GM12878 (cell line): ENCODE measurements around the gene ZCCHC2. TPM values are rescaled to one million over a fixed set of nuclear protein-coding genes. Genes with fewer than 3 reads are reported as not detected.

ENCODE experiments used
- ATAC-seq: fragments of 200-7000 bp; cut with Tn5 transposase; 3 replicates; pipeline ENCODE4 v1.9.1; 2020; ENCODE audit warnings: mild to moderate bottlenecking, moderate library complexity
- BruUV-seq: library from RNA; stranded (reverse); fragments of 400-500 nt; replicated peaks from 2 replicates; lab custom pipeline; 2021; lab: Mats Ljungman, UMichigan
- CTCF ChIA-PET: fragments of 300-600 bp; sonication (Branson Sonifier 250); formaldehyde crosslinking; extraction: SDS; loops from one replicate; lab custom pipeline; 2021; ENCODE audit warnings: inconsistent platforms; lab: Yijun Ruan, JAX
- POLR2A ChIA-PET: fragments of 350-600 bp; formaldehyde crosslinking; extraction: SDS; loops from one replicate; lab custom pipeline; 2021; ENCODE audit warnings: inconsistent platforms; lab: Charles Lee
- RAD21 ChIA-PET: fragments of 300-600 bp; sonication (Branson Sonifier 250); formaldehyde crosslinking; loops from one replicate; lab custom pipeline; 2023; ENCODE audit warnings: antibody characterized with exemption; ENCODE audit not compliant: unreplicated experiment; lab: Charles Lee
- SMC1A ChIA-PET: fragments of 300-600 bp; sonication (Branson Sonifier 250); formaldehyde crosslinking; loops from one replicate; lab custom pipeline; 2023; ENCODE audit not compliant: unreplicated experiment, uncharacterized antibody; lab: Charles Lee
- DNase-seq: peaks from one replicate; pipeline ENCODE4 v3.0.0-alpha.2; 2011; ENCODE audit warnings: low read depth, low spot score
- FAIRE-seq: peaks from 3 replicates; lab custom pipeline; 2011; peaks lifted over from hg19 to GRCh38; lab: Jason Lieb, UNC
- H2AFZ ChIP-seq: 2 replicates; pipeline ENCODE4 v1.6.0; 2011; ENCODE audit warnings: low read depth, low read length, control low read depth; ENCODE audit not compliant: control insufficient read depth
- H3K27ac ChIP-seq: 2 replicates; pipeline ENCODE4 v1.5.1; 2011; ENCODE audit warnings: control low read depth; ENCODE audit not compliant: control insufficient read depth, insufficient read depth
- H3K27me3 ChIP-seq, 2 experiments: replicated peaks in 1 of 2; 2 replicates each; pipeline versions ENCODE4 v1.6.0 to v1.6.1; 2011; ENCODE audit warnings: low read length in 1 of 2; ENCODE audit not compliant: control insufficient read depth in 2 of 2, insufficient read depth in 2 of 2
- H3K36me3 ChIP-seq, 2 experiments: 2 replicates each; pipeline ENCODE4 v1.5.1; 2011; ENCODE audit warnings: low read length in 1 of 2; ENCODE audit not compliant: control insufficient read depth in 2 of 2, insufficient read depth in 2 of 2
- H3K4me1 ChIP-seq: 2 replicates; pipeline ENCODE4 v1.6.1; 2011; ENCODE audit warnings: mild to moderate bottlenecking, low read length, moderate library complexity, mixed read lengths; ENCODE audit not compliant: control insufficient read depth, insufficient read depth
- H3K4me2 ChIP-seq: 2 replicates; pipeline ENCODE4 v1.6.0; 2011; ENCODE audit warnings: control low read depth; ENCODE audit not compliant: control insufficient read depth, insufficient read depth
- H3K4me3 ChIP-seq: fragments of 200-600 bp; sonication (generic); 2 replicates; pipeline ENCODE4 v1.5.1; 2016
- H3K79me2 ChIP-seq: 2 replicates; pipeline ENCODE4 v1.6.0; 2011; ENCODE audit warnings: low read length; ENCODE audit not compliant: control insufficient read depth, insufficient read depth
- H3K9ac ChIP-seq: 2 replicates; pipeline ENCODE4 v1.8.0; 2011; ENCODE audit warnings: low read length, control low read depth, mixed read lengths; ENCODE audit not compliant: control insufficient read depth, insufficient read depth
- H3K9me3 ChIP-seq: replicated peaks from 3 replicates; pipeline ENCODE4 v1.5.1; 2011; ENCODE audit warnings: mild to moderate bottlenecking, low read length; ENCODE audit not compliant: control insufficient read depth, insufficient read depth
- H4K20me1 ChIP-seq: 2 replicates; pipeline ENCODE4 v1.6.0; 2011; ENCODE audit not compliant: control insufficient read depth, insufficient read depth
- BHLHE40 ChIP-seq, 2 experiments: fragments of 450-650 bp in 1 of 2; IDR thresholded peaks; 2 replicates each; pipeline ENCODE4 v1.6.1; 2011 to 2017; ENCODE audit warnings: low read depth in 2 of 2, borderline replicate concordance in 1 of 2, improper control_type of control experiment in 1 of 2, low read length in 1 of 2, mild to moderate bottlenecking in 1 of 2
- BRCA1 ChIP-seq: IDR thresholded peaks from 2 replicates; pipeline ENCODE4 v1.6.1; 2011; ENCODE audit warnings: low read depth, low read length, improper control_type of control experiment
- CBX3 ChIP-seq: fragments of 200-600 bp; sonication (generic); IDR thresholded peaks from 2 replicates; pipeline ENCODE4 v1.6.1; 2016; ENCODE audit warnings: low read depth, borderline replicate concordance
- CREB1 ChIP-seq: IDR thresholded peaks from 2 replicates; pipeline ENCODE4 v1.6.1; 2012; ENCODE audit warnings: low read depth, mild to moderate bottlenecking, inconsistent platforms
- EED ChIP-seq: sonication (generic); IDR thresholded peaks from 2 replicates; pipeline ENCODE4 v1.6.1; 2016; ENCODE audit warnings: antibody characterized with exemption, low read depth
- ELK1 ChIP-seq: IDR thresholded peaks from 2 replicates; pipeline ENCODE4 v1.6.1; 2012; ENCODE audit warnings: low read depth, low read length, improper control_type of control experiment
- HDAC2 ChIP-seq: fragments of 200-600 bp; sonication (generic); IDR thresholded peaks from 2 replicates; pipeline ENCODE4 v1.6.1; 2017
- LARP7 ChIP-seq: fragments of 450-650 bp; IDR thresholded peaks from 2 replicates; pipeline ENCODE4 v1.6.1; 2017; ENCODE audit warnings: mild to moderate bottlenecking
- MAX ChIP-seq: IDR thresholded peaks from 2 replicates; pipeline ENCODE4 v1.6.1; 2012; ENCODE audit warnings: low read depth, low read length, improper control_type of control experiment
- POLR2A ChIP-seq: IDR thresholded peaks from 2 replicates; pipeline ENCODE4 v1.6.1; 2011; ENCODE audit warnings: low read depth, mild to moderate bottlenecking, low read length
- SIN3A ChIP-seq: IDR thresholded peaks from 2 replicates; pipeline ENCODE4 v1.6.1; 2012; ENCODE audit warnings: low read depth, low read length, improper control_type of control experiment
- SMC3 ChIP-seq: IDR thresholded peaks from 2 replicates; pipeline ENCODE4 v1.6.1; 2011; ENCODE audit warnings: low read length, improper control_type of control experiment, borderline replicate concordance
- SRF ChIP-seq, 2 experiments: IDR thresholded peaks; 2 replicates each; pipeline ENCODE4 v1.6.1; 2011; ENCODE audit warnings: low read depth in 2 of 2, low read length in 2 of 2, mild to moderate bottlenecking in 1 of 2, moderate library complexity in 1 of 2
- STAT1 ChIP-seq: fragments of 450-650 bp; conservative IDR thresholded peaks from 2 replicates; pipeline ENCODE4 v1.6.1; 2014; ENCODE audit warnings: antibody characterized with exemption, mild to moderate bottlenecking
- STAT3 ChIP-seq: IDR thresholded peaks from 2 replicates; pipeline ENCODE4 v1.6.1; 2011; ENCODE audit warnings: low read depth, low read length, improper control_type of control experiment
- TARDBP ChIP-seq: IDR thresholded peaks from 2 replicates; pipeline ENCODE4 v1.6.1; 2016; ENCODE audit warnings: borderline replicate concordance
- TBL1XR1 ChIP-seq: IDR thresholded peaks from 2 replicates; pipeline ENCODE4 v1.6.1; 2012; ENCODE audit warnings: low read depth, low read length, improper control_type of control experiment
- TCF12 ChIP-seq: IDR thresholded peaks from 2 replicates; pipeline ENCODE4 v1.6.1; 2011; ENCODE audit warnings: low read depth, mild to moderate bottlenecking, low read length
- ZNF24 ChIP-seq: fragments of 450-650 bp; IDR thresholded peaks from 2 replicates; pipeline ENCODE4 v1.6.1; 2017; ENCODE audit warnings: antibody characterized with exemption, mild to moderate bottlenecking
- ZNF274 ChIP-seq: IDR thresholded peaks from one replicate; pipeline ENCODE4 v1.8.0; 2011; ENCODE audit not compliant: insufficient read length, insufficient read depth
- WGBS: methylation state at CpG from one replicate; pipeline ENCODE4 v1.1.6; 2016; ENCODE audit warnings: low lambda C conversion rate; ENCODE audit not compliant: insufficient replicate concordance, insufficient coverage; ENCODE audit errors: missing lambda C conversion rate; 5-methylcytosine and 5-hydroxymethylcytosine counted together
- in situ Hi-C: fragments of 300-500 bp; cut with MboI; formaldehyde crosslinking; loops from 9 replicates; pipeline ENCODE4 v1.14.3; 2018; ENCODE audit warnings: mixed read lengths
- intact Hi-C: fragments of 100-400 bp; cut with micrococcal nuclease; formaldehyde crosslinking; loops from one replicate; pipeline ENCODE4 v1.14.2; 2022; ENCODE audit not compliant: unreplicated experiment
- polyA plus RNA-seq, 11 experiments: library from polyadenylated mRNA; depleted of rRNA in 4 of 11; unstranded in 6 of 11; stranded (reverse) in 5 of 11; fragments of >200 nt; fragmentation: Nextera tagmentation in 4 of 11; fragmentation: Illumina TruSeq in 1 of 11; extraction: Ambion mirVana in 4 of 11; extraction: Trizol in 1 of 11; gene quantifications; 1 replicate in 1 of 11; 2 replicates in 10 of 11; pipeline versions ENCODE4 v1.2.1 to v1.2.3, GENCODE V29; 2011 to 2016; ENCODE audit warnings: inconsistent platforms in 2 of 11, missing spikeins in 2 of 11, low read depth in 1 of 11
- total RNA-seq, 4 experiments: library from RNA; depleted of rRNA in 3 of 4; stranded (reverse); fragments of >200 nt in 3 of 4; fragmentation: Illumina TruSeq in 1 of 4; extraction: Trizol in 1 of 4; gene quantifications; 2 replicates each; pipeline versions ENCODE4 v1.2.1 to v1.2.3, GENCODE V29; 2013 to 2021
- TF ChIP-seq, protein P1 (sequence below): IDR thresholded peaks from 2 replicates; pipeline ENCODE4 v1.6.1; 2012; ENCODE audit warnings: low read length, inconsistent platforms

Gene ZCCHC2
- total and polyA plus RNA-seq, 10 of the 15 experiments (the other 5 are each of a cell fraction or from before 2014, with no cell fraction given): 1.7 to 17.4 (median 8.6) TPM

DNA sequence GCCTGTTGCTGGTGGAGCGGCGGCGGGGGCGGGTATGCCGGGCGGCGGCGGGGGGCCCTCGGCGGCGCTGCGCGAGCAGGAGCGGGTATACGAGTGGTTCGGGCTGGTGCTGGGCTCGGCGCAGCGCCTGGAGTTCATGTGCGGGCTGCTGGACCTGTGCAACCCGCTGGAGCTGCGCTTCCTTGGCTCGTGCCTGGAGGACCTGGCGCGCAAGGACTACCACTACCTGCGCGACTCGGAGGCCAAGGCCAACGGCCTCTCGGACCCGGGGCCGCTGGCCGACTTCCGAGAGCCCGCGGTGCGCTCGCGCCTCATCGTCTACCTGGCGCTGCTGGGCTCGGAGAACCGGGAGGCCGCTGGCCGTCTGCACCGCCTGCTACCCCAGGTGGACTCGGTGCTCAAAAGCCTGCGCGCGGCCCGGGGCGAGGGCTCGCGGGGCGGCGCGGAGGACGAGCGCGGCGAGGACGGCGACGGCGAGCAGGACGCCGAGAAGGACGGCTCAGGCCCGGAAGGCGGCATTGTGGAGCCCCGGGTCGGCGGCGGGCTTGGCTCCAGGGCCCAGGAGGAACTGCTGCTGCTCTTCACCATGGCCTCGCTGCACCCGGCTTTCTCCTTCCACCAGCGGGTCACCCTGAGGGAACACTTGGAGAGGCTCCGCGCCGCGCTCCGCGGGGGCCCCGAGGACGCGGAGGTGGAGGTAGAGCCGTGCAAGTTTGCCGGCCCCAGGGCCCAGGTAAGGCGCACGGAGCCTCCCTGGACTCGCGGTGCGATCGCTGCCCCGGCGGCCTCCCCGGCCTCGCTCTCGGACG lies 1.0 kb downstream of the ZCCHC2 start (continued):
- TF ChIP-seq ELK1 (no peak), TBL1XR1 (no peak)

DNA sequence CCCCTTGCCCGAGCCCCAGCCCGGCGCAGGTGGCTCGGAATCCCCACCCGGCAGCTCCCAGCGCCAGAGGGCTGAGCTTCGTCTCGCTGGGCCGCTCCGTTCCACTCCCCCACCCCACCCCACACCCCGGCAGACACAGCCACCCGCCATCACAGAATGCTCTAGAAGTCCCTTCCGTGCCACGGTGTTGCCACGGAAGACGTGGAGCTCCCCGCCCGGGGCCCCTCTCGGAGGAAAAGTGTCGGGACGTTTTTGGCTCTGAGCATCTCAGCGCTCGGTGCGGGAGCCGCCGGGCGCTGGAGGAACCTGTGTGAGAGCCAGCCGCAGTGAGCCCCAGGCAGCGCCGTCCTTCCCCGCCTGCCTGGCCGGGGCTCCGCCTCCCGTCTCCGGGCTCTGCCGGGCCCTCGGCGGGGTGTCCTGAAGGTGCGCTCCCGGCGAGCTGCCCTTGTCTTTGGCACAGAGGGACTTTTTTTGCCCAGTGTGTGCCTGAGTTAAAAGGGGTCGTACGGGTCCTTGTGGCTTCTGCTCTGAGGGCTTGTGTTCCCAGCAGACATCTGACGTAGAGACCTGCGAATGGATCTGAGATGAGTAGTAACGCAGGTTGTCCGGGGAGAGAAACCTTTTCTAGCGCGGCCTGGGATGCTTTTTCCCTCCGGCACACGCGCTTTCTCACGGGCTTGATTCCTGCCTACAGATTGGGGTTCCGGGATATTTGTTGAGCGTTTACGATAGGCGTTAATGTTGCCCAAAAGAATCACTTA lies 1.8 kb downstream of the ZCCHC2 start:
- H3K27me3 ChIP-seq: no peaks in the 10 kb centered on the region
- CTCF ChIA-PET: interaction anchor here (0.7 to 1.0 kb wide), 2 partner anchors 99 to 255 kb away, joined by 3 to 4 read pairs; no protein-coding TSS in a partner anchor
- RAD21 ChIA-PET: interaction anchor here (0.7 to 1.0 kb wide), 2 partner anchors 18 to 575 kb away, joined by 3 to 4 read pairs; no protein-coding TSS in a partner anchor
- no peaks in the 10 kb centered on the region for H3K36me3 ChIP-seq
- no peak for DNase-seq
- H3K4me3 ChIP-seq: peak overlapping the region; percentile 70
- H4K20me1 ChIP-seq: no peaks in the 10 kb centered on the region
- ATAC-seq: peak; percentile 50
- H3K9me3 ChIP-seq: no peaks in the 10 kb centered on the region
- FAIRE-seq: peak; percentile 27
- H3K4me1 ChIP-seq: no peaks in the 10 kb centered on the region; the same call in 1 of the 2 replicates
- no TSS peak for BruUV-seq
- POLR2A ChIA-PET: no interaction called here
- H3K9ac ChIP-seq: peak overlapping the region; percentile 79
- intact Hi-C loops: loop anchor here (2.0 to 10.0 kb wide), 5 partner anchors 100 to 900 kb away; partner anchors contain the start of genes PHLPP1, PIGN, RELCH and TNFRSF11A
- H2AFZ ChIP-seq: peak overlapping the region; percentile 75
- peaks cover 59% of the 10 kb centered on the region for H3K79me2 ChIP-seq
- H3K4me2 ChIP-seq: peak overlapping the region; percentile 83; the same call in 1 of the 2 replicates
- SMC1A ChIA-PET: no interaction called here
- in situ Hi-C loops: no loop called here
- WGBS: under 1% methylated on average over 53 of the region's 57 CpGs
- peak overlapping the region; percentile 66 for H3K27ac ChIP-seq
- TF ChIP-seq ZNF24: no peak
- peak; percentile 37; the same call in 1 of the 2 replicates for TF ChIP-seq CREB1
- peak; percentile 78 for TF ChIP-seq POLR2A
- TF ChIP-seq, protein P1, sequence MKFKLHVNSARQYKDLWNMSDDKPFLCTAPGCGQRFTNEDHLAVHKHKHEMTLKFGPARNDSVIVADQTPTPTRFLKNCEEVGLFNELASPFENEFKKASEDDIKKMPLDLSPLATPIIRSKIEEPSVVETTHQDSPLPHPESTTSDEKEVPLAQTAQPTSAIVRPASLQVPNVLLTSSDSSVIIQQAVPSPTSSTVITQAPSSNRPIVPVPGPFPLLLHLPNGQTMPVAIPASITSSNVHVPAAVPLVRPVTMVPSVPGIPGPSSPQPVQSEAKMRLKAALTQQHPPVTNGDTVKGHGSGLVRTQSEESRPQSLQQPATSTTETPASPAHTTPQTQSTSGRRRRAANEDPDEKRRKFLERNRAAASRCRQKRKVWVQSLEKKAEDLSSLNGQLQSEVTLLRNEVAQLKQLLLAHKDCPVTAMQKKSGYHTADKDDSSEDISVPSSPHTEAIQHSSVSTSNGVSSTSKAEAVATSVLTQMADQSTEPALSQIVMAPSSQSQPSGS: no peak
- TF ChIP-seq SRF (IDR thresholded peaks at IDR 0.05; ENCODE audit: low read depth in 2 of 2, low read length in 2 of 2): no peak
- no peak for TF ChIP-seq SMC3
- no peak for TF ChIP-seq SIN3A
- peak in 1 of 2 experiments; percentile 7; a peak in 1 of 4 replicates for TF ChIP-seq BHLHE40 (IDR thresholded peaks at IDR 0.05; ENCODE audit: borderline replicate concordance in 1 of 2, low read depth in 2 of 2, low read length in 1 of 2)
- TF ChIP-seq CBX3: no peak
- TF ChIP-seq BRCA1: no peak
- no peak for TF ChIP-seq HDAC2
- TF ChIP-seq TARDBP: no peak
- no peak for TF ChIP-seq MAX
- no peak for TF ChIP-seq TCF12
- no peak for TF ChIP-seq STAT1
- no peak for TF ChIP-seq EED
- 0 out of 2 replicates have a peak, but pooled peaks have one; percentile 26 for TF ChIP-seq LARP7
- TF ChIP-seq STAT3: no peak
- no peak for TF ChIP-seq ZNF274
